ENCODE measurements around the gene TWSG1.
"Not testable (repeated sequence)": the region's sequence is repeated elsewhere in the genome, so short reads cannot be mapped to it uniquely, and the experiment has no call there.

TWSG1 gene

DNA sequence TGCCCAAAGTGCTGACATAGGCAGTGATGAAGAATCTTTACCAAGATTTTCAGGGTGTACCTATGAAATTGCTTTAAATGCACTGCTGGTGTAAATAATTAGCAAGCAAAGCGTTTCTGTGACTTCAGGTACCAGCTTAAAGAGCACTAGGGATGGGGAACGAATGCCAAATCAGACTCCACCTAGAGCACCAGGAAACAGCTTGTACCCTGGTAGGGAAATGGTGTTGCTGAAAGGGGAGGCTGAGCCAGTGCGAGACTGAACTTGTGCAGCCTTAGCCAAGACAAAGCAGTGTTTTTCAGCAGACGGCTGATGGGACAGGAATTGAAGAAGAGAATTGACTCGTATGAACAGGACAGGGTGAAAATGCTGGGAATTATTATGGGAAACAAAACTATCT lies 65.6 kb downstream of the TWSG1 start:
- no peak for DNase-seq

DNA sequence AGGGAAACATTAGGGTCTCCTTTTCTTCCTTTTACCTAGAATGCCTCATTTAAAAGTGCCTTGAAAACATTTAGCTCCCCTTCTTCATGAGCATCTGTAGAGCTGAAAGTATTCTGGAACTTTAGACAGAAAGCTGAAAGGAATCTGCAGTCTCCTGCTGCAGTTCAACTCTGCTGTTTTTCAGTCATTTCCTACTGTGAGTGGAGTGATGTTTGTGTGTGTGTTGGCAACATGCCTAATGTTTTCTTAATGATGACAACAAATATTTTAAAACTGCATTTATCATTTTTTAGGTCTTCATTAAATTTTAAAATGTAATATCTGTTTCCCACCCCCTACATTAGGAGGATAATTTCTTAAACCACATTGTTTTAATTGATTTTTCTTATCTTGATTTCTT lies 66.6 kb downstream of the TWSG1 start:
- no peak for DNase-seq

DNA sequence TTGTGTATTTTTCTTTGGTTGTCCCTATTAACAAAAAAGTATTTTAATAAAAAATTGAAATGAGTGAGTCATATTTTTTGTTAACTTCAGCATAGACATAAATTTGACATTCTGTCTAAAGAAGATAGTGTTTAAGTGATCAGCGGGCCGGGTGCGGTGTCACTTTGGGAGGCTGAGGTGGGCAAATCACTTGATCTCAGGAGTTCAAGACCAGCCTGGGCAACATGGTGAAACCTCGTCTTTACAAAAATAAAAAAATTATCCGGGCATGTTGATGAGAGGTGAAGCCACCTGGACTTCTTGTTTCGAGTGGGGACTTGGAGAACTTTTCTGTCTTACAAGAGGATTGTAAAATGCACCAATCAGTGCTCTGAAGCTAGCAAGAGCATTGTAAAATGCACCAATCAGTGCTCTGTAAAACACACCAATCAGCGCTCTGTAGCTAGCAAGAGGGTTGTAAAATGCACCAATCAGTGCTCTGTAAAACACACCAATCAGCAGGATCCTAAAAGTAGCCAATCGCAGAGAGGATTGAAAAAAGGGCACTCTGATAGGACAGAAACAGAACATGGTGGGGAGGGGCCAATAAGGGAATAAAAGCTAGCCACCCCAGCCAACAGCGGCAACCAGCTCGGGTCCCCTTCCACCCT lies 67.9 kb downstream of the TWSG1 start:
- not testable (repeated sequence) for DNase-seq

DNA sequence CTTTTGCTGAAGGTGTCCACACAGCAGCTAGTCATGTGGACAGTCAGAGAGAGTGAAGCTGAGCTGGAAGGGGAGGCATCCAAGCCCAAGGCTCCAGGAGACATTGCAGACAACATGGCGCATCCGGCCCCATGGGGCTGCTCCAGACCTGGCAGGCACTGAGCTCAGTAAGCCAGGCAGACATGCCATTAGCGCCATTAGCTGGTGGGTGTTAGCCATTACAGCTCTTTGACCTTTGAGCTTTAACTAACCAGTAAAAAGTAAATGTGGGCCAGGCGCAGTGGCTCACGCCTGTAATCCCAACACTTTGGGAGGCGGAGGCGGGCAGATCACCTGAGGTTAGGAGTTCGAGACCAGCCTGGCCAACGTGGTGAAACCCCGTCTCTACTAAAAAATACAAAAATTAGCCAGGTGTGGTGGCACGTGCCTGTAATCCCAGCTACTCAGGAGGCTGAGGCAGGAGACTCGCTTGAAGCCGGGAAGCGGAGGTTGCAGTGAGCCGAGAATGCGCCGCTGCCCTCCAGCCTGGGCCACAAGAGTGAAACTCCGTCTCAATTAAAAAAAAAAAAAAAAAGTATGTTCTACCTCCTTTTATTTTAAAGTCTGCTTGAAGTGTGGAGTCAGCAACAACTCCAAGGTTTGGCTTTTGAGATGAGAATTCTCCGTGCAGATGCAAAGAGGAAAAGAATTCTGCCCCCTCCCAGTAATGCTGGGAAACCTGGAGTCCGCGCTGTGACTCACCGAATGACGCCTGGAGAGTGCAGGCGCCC lies 69.4 kb downstream of the TWSG1 start:
- DNase-seq = no peak

DNA sequence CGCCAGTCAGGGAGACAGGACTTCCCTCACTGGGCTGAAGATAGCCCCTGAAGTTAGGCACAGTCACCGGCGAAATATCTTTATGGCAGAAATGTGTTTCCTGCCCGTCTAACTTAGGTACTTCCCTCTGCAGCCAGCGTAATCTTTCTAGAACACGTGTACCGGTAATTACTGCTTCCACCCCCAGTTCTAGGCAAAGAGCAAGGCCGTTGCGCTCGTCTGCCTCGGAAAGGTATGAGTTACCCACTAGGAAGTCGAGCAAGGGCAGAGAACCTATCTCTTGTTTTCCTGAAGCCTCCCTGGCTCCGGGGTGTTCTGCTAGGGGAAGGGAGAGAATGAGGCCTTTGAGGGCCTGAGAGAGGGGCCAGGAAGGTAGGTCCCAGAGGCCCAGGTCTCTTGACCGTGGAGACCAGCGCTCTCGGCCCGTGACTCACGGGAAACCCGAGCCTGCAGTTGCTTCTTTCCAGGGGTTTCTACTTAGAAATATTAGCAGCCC lies 70.0 kb downstream of the TWSG1 start:
- no peak for DNase-seq

DNA sequence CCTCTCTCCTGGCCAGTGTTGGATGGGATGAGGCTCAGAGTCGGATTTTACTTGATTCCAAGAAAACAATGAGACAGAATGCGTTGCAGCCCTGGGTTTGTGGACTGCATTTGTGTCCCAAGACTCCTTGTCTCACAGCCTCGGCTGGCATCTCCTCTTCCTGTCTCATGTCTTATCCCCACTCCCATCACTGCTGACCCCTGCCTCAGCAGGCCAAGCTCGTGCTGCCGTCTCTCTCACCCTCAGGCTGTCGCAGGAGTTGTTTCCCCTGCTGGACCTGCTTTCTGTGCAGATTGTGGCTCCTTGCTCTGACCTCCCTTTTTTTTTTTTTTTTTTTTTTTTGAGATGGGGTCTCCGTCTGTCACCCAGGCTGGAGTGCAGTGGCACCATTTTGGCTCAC lies 70.6 kb downstream of the TWSG1 start:
- no peak for DNase-seq

DNA sequence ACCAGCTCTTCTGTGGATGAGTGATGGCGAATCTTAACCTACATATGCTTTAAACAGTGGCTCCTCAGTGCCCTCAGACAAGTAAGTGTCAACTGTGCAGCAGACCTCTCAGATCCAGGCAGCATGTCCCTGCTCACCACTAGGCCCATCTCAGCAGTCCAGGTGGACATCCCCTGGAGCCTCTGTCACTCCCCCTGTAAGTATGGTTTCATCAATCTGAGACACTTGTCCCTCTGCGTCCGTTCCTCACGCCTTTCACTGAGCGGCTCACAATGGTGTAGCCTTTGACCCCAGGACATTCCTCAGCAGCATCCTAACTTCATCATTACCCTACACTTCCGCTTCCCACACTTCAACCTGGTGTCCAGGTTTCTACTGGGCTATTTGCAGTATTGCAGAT lies 71.4 kb downstream of the TWSG1 start:
- DNase-seq = no peak

DNA sequence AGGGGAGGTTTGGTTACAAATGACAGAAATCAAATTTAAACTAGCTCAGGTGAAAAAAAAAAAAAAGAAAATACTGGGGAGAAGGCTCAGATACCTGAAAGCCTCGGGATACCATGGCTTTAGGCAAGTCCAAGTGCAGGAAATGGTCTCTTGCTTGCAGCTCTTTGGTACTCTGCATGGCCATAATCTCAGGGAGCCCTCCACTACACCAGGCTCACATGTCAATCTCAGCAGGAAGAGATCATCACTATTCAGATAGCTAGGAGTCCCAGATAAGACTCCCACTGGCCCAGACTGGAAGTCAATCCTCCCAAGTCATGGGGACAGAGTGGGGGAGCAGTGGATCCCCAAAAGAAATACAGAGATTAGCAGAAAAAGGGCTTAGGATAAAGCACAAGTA lies 75.9 kb downstream of the TWSG1 start:
- DNase-seq = no peak

DNA sequence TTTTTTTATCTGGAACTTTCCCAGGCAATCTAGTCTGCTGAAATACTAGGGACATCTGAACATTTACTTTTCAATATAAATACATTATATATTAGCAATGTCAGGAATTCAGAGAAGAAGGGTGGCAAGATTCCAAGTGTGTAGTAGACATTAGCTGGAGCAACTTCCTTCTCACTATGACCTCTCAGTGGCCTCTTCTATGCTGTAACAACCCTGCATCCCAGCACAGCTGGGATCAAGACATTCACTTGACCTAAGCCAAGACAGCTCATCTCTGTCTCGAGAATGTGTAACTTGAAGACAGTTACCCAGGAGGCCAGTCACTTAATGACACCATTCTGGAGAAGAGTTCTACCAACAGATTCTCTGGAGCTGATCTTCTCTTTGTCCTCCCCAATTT lies 79.0 kb downstream of the TWSG1 start:
- DNase-seq = no peak

DNA sequence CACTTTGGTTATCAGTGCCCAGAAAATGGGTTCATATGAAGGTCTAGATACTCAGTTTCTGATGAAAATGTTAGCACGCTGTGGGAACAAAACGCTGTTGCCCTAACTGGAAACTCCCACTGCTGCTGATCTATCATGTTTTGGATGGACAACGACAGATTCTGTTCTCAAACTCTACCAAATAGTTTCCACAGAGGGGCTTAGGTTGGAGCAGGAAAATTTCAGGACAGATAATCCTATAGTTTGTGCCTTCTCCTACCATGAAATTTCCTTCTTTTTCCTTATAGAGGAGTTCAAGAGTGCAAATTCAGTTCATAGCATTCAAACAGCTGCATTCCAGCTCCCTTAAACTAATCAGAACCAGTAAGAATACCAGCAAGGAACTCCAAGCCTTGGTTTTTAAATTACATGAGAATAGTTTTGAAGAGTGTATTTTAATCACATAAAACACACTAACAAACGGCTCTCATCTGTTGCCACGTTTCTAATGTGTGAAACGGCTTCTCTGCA lies 82.0 kb downstream of the TWSG1 start:
- DNase-seq = no peak

DNA sequence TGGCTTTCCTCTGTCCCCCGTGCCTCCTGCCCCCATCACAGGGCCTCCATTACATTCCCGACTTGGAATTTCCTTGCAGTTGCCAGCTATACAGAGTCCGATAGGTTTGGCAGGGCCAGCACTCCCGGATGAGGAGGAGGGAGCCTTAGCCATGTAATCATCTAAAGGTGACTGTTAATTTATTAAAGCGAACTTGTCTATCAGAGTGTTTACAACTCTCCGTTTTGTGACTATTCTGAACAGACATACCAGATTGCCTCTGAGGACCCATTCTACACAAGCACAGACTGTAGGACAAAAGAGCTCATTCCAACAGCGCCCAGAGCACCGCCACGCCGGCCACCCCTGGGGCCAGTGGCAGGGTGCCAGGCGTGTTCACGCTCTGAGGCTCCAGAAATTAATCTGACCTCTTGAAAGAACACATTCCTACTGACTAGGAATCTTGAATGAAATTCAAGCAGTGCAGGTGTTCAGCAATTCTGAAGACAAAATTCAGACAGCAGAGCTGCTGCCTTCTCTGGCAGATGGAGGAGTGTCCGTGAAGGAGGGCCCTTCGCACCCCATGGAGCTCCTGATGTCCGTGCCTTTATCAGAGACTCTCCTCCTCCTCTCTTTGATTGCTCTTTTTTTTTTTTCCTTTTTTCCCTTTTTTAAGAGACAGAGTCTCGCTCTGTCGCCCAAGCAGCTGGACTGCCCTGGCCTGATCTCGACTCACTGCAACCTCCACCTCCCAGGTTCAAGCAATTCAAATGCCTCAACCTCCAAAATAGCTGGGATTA lies 82.7 kb downstream of the TWSG1 start:
- DNase-seq = no peak

DNA sequence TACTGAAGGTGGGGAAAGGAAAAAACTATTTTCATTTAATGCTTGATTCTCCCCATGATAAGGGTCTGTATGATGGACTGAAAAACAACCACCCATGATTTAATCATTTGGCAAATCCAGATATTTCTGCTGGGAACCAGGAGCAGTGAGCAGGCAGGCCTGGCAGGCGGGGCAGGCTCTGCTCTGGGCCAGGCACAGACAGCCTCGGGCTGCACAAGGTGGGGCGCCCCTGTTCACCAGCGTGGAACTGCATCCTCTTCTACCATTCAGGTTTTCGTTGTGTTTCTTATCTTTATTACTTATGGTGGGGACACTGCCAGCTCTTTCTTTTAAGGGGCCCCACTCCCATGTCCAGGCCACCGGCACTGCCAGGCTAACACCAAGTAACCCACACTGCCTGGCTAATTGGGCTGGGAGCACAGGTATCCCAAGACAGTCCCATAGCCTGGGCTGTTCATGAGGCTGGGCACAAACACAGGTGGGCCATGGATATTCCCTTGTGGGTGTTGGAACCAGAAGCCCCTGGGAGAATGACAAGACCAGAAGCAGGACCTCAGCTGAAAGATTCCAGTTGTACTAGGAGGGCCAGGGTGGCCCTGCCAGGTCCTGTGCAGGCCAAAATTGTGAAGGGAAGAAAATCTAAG lies 83.6 kb downstream of the TWSG1 start:
- DNase-seq = no peak

DNA sequence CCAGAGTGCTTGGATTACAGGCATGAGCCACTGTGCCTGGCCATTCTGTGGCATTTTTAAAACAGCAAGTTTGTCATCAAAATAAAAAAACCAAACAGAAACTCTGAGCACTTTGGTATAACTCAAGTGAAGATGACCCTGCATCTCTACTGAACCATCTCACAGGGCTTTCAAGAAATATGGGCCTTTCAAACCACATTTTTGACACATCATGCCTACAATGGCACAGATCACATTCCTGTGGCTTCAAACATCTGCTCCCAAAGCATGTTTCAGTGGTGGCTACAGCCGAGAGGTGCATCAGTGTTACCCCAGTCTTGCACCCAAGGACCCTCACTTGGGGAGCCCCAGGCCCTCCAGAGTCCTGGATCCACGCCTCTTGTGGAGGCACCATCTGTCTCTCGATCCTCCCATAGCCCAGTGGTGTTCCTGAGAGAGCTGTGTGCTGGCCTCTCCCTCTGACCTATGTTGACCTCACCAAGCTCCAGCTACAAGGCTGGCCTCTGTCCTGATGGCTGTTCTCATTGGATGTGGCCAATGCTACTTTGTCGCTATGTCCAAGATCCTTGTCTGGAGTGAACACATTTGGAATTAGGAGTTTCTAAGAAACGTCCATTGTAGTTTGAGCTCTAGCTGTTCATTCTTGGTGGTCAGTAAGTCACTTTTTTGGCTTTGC lies 85.5 kb downstream of the TWSG1 start:
- DNase-seq = no peak

DNA sequence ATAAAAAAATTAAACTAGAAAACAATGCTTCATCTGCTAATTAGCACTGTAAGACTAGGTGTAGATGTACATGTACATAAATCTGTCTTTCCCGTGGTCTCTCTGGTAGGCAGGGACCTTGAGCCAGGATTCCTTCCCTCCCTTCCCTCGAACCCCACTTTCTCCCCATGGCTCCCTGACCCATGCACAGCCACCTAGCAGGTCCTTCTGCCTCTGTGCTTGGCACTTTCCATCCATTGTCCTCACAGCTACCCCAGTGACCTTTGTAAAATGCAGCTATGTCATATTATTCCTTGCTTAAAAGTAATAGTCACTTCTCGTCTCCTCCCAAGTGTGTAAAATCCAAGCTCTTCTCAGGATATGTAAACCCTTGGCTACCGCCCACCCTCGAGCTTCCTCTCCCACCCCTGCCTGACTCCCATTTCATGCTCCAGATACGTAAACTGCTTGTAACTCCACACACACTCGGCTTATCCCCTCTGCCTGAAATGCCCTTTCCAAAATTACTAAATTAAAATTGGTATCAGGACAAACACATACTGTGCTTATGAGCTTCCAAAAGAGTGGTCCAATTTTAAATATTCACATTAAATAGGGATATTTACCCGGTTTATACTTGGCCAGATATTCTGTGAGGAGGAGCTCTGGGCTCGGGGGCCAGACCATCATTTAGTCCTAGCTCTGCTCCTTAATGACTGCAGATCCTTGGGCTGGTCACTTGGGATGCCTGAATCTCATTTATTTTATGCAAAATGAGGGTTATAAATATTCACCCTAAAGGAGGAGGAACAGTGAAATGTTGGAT lies 86.7 kb downstream of the TWSG1 start:
- no peak for DNase-seq

DNA sequence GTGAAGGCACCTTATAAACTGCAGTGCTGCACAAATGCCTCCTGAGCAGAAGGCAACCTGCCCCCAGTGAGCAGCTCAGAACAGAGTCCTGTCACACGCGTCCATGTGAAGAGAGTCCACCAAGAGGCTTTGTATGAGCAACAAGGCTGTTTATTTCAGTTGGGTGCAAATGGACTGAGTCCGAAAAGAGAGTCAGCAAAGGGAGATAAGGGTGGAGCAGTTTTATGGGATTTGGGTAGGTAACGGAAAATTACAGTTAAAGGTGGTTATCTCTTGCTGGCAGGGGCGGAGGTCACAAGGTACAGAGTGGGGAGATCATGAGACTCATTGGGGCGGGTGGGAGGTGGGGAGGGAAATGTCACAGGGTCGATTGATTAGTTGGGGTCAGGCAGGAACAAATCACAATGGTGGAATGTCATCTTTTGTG lies 87.3 kb downstream of the TWSG1 start:
- DNase-seq = no peak

DNA sequence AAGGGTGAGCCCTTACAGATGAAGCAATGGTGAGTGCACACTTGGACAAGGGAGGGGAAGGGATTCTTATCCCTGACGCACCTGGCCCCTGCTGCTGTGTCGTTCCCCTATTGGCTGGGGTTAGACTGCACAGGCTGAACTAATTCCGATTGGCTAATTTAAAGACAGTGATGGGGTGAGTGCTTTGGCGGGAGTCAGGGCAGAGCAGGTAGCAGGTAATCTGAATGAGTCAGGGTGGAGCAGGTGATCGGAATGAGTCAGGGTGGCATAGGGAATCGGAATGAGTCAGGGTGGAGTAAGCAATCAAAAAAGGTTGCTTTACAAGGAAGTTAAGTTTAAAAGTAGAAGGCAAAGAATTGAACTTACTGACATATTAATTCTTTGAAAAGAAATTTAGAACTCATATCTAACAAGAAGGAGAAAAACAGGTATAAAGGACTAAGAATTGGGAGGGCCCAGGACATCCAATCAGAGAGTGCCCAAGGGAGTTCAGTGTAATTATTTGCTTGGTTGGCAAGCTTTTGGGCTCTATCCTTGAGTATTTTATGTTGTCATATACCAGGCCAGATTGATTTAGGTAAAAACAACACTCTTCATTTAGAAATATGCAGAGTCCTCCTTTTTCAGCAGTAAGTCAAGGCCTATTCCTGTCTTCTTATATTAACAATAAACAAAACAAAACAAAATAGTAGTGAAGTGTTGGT lies 88.4 kb downstream of the TWSG1 start:
- no peak for DNase-seq

DNA sequence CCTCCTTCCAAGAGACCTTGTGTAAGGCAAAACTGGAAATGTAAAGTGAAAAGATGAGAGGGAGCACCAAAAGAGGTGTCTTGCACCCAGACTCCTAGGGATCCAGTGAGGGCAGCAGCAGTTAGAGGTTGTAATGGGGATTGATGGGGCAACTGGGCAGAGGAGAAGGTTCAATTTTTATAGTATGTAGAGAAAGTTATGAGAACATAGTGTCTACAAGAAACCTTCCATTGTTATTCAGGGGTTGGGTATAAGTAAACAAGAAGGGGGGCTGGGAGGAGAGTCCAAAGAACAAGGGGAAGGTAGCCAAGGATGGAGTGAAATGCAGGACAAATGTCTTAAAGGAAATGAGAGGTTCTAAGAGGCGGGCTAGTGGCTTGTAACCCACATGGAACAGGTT lies 89.1 kb downstream of the TWSG1 start:
- not testable (repeated sequence) for DNase-seq

DNA sequence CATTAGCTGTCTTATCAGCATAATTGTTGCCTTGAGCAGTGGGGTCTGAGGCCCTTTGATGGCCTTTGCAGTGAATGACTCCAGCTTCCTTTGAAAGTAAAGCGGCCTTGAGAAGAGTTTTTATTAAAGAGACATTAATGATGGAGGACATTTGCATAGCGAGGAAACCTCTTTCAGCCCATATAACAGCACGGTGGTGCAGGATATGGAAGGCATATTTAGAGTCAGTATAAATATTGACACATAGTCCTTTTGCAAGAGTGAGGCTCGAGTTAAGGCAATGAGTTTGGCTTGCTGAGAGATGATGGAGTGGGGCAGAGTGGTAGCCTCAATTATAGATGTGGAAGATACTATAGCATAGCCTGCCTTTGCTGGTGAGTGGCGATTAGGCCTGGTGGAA lies 89.7 kb downstream of the TWSG1 start:
- not testable (repeated sequence) for DNase-seq

DNA sequence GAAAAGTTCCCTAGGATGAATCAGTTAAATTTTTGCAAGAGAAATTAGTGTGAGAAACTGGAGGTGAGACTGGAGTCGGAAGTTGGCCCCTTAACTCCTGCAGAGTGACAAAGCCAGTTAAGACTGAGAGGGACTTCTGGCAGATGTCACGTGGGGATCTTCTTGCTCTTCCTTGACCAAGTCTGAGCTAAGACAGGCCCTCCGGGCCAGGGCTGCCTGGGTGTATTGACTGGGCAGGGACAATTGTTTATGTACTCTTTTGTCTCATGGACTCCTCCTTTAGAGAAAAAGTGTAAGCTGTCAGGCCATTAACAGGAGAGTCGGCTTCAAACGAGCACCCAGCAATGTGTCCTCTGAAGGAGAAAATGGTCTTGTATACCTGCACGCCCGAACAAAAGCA lies 92.2 kb downstream of the TWSG1 start:
- DNase-seq = no peak

DNA sequence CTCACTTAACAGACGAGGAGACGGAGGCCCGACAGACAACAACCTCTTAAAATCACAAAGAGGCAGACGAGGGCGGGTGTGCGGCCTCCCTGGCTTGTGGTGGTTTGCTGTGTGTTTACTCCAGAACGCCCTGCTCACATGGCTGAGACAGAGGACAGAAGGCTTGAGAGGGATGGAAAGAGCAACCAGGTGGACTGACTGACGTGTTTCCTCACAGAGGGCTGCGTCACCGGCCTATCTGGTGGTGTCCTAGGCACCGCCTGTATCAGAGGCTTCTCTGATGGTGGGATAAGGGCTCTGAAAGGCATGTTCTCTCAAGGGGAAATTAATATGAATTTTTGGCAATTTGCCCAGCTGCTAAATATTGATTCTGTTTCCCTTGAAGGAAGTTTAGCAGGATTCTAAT lies 93.7 kb downstream of the TWSG1 start:
- no peak for DNase-seq
